HG02943 (cell line): ENCODE results near the gene THSD7A.

ENCODE experiments used
- ATAC-seq: cut with Tn5 transposase; IDR thresholded peaks from one replicate; pipeline ENCODE4 v1.9.1; 2021; ENCODE audit warnings: mild to moderate bottlenecking, low read depth, moderate library complexity; ENCODE audit not compliant: unreplicated experiment

The THSD7A gene

GRCh38 chr7:11592699-11593098, 239.3 kb downstream of the THSD7A start:
- no peak for ATAC-seq

- ATAC-seq = no peak
Measured at GRCh38 chr7:11591943-11592342, 240.1 kb downstream of the THSD7A start.

- ATAC-seq = no peak
Measured at GRCh38 chr7:11591055-11591633, 240.9 kb downstream of the THSD7A start.

- no peak for ATAC-seq
Measured at GRCh38 chr7:11589251-11589650, 242.7 kb downstream of the THSD7A start.

GRCh38 chr7:11587814-11588213, 244.2 kb downstream of the THSD7A start:
- ATAC-seq = no peak

GRCh38 chr7:11587048-11587447, 244.9 kb downstream of the THSD7A start:
- no peak for ATAC-seq

GRCh38 chr7:11584406-11585031, 247.5 kb downstream of the THSD7A start:
- ATAC-seq = no peak

- ATAC-seq = no peak
Measured at GRCh38 chr7:11579141-11579540, 252.9 kb downstream of the THSD7A start.

- ATAC-seq = no peak
Measured at GRCh38 chr7:11576310-11576709, 255.7 kb downstream of the THSD7A start.

GRCh38 chr7:11573128-11573750, 258.8 kb downstream of the THSD7A start:
- ATAC-seq = no peak

- no peak for ATAC-seq
Measured at GRCh38 chr7:11570922-11571550, 261.0 kb downstream of the THSD7A start.

GRCh38 chr7:11570205-11570604, 261.8 kb downstream of the THSD7A start:
- no peak for ATAC-seq

- ATAC-seq = no peak
Measured at GRCh38 chr7:11567571-11567970, 264.4 kb downstream of the THSD7A start.

GRCh38 chr7:11557627-11558026, 274.4 kb downstream of the THSD7A start:
- no peak for ATAC-seq

GRCh38 chr7:11552676-11553296, 279.2 kb downstream of the THSD7A start:
- no peak for ATAC-seq

GRCh38 chr7:11551470-11551869, 280.5 kb downstream of the THSD7A start:
- ATAC-seq = no peak

GRCh38 chr7:11548532-11548931, 283.5 kb downstream of the THSD7A start:
- ATAC-seq = no peak

- ATAC-seq = no peak
Measured at GRCh38 chr7:11541330-11541729, 290.7 kb downstream of the THSD7A start.

- no peak for ATAC-seq
Measured at GRCh38 chr7:11540271-11540761, 291.7 kb downstream of the THSD7A start.

- no peak for ATAC-seq
Measured at GRCh38 chr7:11539853-11540252, 292.1 kb downstream of the THSD7A start.

- no peak for ATAC-seq
Measured at GRCh38 chr7:11538751-11539299, 293.2 kb downstream of the THSD7A start.
